Measurements from ENCODE around the gene LRP1B.

LRP1B gene

GRCh38 chr2:141381946-141382345 lies 748.9 kb downstream of the LRP1B start:
- DNase-seq = no peak

GRCh38 chr2:141380008-141380979 lies 750.5 kb downstream of the LRP1B start:
- DNase-seq = no peak

GRCh38 chr2:141364821-141365220 lies 766.0 kb downstream of the LRP1B start:
- DNase-seq = no peak

GRCh38 chr2:141362311-141362710 lies 768.5 kb downstream of the LRP1B start:
- DNase-seq = no peak

- no peak for DNase-seq
Observed at GRCh38 chr2:141348481-141348880, 782.3 kb downstream of the LRP1B start.

- DNase-seq = no peak
Observed at GRCh38 chr2:141341444-141341843, 789.4 kb downstream of the LRP1B start.

GRCh38 chr2:141331127-141331526 lies 799.7 kb downstream of the LRP1B start:
- no peak for DNase-seq

- no peak for DNase-seq
Observed at GRCh38 chr2:141329964-141330363, 800.9 kb downstream of the LRP1B start.

- DNase-seq = no peak
Observed at GRCh38 chr2:141323571-141323970, 807.2 kb downstream of the LRP1B start.

GRCh38 chr2:141317986-141318385 lies 812.8 kb downstream of the LRP1B start:
- no peak for DNase-seq

- no peak for DNase-seq
Observed at GRCh38 chr2:141316606-141317005, 814.2 kb downstream of the LRP1B start.

- DNase-seq = no peak
Observed at GRCh38 chr2:141316103-141316502, 814.7 kb downstream of the LRP1B start.

GRCh38 chr2:141313972-141314371 lies 816.8 kb downstream of the LRP1B start:
- no peak for DNase-seq

GRCh38 chr2:141311430-141311829 lies 819.4 kb downstream of the LRP1B start:
- no peak for DNase-seq

- DNase-seq = no peak
Observed at GRCh38 chr2:141306368-141306767, 824.4 kb downstream of the LRP1B start.

GRCh38 chr2:141301551-141301950 lies 829.3 kb downstream of the LRP1B start:
- no peak for DNase-seq

GRCh38 chr2:141280037-141280436 lies 850.8 kb downstream of the LRP1B start:
- DNase-seq = no peak

- DNase-seq = no peak
Observed at GRCh38 chr2:141271346-141271745, 859.5 kb downstream of the LRP1B start.

- no peak for DNase-seq
Observed at GRCh38 chr2:141264848-141265247, 866.0 kb downstream of the LRP1B start.

- DNase-seq = no peak
Observed at GRCh38 chr2:141260911-141261310, 869.9 kb downstream of the LRP1B start.

- no peak for DNase-seq
Observed at GRCh38 chr2:141259683-141260082, 871.1 kb downstream of the LRP1B start.

GRCh38 chr2:141242008-141242407 lies 888.8 kb downstream of the LRP1B start:
- DNase-seq = no peak

GRCh38 chr2:141226560-141226959 lies 904.3 kb downstream of the LRP1B start:
- no peak for DNase-seq

- DNase-seq = no peak
Observed at GRCh38 chr2:141207036-141207385, 923.8 kb downstream of the LRP1B start.

GRCh38 chr2:141201016-141201565 lies 929.7 kb downstream of the LRP1B start:
- no peak for DNase-seq

All from NCI-H1048 (cell line).